ENCODE measurements around the gene CYRIA.

CYRIA gene

DNA sequence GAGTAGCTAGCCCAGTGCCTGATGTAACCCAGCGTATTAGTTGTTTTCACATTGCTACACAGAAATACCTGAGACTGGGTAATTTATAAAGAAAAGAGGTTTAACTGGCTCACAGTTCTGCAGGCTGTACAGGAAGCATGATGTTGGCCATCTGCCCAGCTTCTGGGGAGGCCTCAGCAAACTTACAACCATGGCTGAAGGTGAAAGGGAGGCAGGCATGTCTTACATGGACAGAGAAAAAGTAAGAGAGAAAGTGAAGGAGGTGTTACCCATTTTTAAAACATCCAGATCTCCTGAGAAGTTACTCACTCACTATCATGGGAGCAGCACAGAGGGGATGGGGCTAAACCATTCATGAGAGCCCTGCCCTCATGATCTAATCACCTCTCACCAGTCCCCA is 6.1 kb upstream of the CYRIA start:
- DNase-seq (ENCODE audit: low read depth in 1 of 2, low spot score in 1 of 2), result no peak

DNA sequence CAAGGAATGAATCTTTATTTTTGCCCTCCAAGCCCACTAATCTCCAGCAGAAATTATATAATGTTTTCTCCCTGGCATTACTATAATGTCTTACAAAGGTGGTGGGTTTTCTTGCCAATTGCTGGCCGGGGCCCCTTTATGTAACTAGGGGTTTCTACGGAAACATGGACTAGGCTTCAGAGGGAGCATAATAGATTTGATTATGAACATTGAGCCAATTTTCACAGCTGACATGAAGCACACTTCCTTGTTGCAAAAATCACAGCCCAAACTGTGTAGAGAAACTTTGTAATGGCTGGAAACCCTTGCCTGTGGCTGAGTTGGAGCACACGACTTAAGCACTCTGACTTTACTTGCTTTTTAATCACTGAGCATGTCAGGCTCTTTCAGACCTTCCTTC is 3.8 kb upstream of the CYRIA start:
- no peak for DNase-seq (ENCODE audit: low read depth in 1 of 2, low spot score in 1 of 2)

DNA sequence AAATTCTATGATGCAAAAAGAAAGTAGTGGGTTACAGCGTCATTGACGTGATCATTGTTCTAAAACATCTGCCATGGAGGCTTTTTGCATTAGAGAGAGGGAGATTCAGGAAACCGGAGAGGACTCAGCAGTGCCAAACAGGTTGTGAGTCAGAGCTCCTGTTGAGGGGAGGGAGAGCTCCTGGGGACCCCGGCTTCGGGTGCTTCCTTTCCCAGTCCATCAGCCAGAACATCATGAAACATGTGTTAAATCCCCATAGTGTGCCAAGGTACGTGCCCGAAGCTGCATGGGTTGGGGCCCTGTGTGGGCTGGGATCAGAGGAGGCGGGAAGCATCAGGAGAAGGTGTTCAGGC is 791 bp upstream of the CYRIA start:
- no peak for DNase-seq (ENCODE audit: low read depth in 1 of 2, low spot score in 1 of 2)

DNA sequence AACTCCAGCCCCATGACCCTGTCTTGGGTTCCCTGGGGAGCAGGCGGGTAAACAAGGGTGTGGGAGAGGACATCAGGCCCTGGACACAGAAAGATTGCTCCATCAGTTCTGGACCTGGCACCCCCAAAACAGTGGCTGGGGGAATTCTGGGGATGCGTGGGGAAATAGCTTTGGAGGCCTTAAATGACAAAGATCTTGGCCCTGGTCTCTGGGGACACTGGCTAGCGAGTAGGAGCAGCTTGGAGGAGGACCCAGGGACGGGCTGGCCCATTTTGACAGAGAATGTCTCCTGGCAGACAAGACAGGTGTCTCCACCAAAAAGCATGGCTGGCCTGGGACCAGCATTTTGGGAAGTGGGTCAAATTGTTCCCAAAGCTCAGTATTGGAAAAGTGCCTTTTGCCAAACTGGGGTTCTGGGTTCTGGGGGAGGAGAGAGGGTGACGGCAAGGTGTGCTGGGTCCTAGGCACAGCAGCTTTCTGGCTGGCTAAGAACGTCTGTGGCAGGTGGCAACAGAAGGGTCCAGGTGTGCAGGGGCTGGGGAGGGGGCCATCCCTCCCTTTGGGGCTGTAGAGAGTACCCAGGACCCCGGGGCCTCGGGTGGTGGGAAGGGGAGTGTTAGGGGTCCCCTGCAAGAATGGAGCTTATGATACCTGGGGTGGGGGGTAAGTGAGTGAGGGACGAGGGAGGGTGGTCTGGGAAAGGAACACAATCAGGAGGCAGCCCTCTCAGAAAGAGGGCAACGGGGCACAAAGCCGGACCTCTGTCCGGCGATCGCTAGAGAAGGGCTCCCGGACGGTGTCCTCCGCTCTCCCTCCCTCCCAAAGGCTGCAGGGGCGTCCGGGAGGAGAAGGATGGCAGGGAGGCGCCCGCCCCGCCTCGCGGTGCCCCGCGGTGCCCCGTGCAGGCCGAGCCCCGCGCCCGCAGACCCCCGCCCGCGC is 556 bp downstream of the CYRIA start:
- no peak for DNase-seq (ENCODE audit: low read depth in 1 of 2, low spot score in 1 of 2)

DNA sequence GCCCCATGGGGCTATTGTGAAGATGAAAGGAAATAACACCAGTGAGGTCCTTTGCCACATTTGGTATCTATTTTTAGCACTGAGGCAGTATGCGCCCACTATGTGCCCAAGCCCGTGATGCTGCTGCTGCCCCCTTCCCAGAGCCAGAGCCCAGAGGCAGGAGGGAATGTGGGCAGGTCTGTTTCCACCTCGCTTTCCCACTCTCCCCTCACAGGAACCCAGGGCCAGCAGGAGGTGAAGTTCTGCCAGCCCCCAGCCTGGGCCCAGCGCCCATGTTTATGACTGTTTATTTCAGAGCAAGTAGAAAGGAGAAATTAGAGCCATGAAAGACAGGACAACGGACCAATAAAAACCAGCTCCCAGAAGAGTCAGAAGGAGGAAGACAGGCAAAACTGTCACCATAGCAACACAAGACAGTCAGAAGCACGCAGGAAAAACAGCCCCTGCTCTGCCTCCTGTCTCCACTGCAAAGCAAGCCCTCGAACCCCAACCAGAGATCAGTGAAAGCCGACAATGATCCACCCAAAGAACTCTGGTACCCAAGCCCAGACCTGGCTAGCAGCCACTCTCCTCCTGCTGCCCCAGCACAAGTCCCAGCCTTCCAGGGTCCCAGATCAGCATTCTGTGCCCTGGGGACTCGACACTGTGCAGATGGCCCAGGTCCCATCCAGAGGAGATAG is 1.4 kb downstream of the CYRIA start:
- DNase-seq (ENCODE audit: low read depth in 1 of 2, low spot score in 1 of 2), result no peak

DNA sequence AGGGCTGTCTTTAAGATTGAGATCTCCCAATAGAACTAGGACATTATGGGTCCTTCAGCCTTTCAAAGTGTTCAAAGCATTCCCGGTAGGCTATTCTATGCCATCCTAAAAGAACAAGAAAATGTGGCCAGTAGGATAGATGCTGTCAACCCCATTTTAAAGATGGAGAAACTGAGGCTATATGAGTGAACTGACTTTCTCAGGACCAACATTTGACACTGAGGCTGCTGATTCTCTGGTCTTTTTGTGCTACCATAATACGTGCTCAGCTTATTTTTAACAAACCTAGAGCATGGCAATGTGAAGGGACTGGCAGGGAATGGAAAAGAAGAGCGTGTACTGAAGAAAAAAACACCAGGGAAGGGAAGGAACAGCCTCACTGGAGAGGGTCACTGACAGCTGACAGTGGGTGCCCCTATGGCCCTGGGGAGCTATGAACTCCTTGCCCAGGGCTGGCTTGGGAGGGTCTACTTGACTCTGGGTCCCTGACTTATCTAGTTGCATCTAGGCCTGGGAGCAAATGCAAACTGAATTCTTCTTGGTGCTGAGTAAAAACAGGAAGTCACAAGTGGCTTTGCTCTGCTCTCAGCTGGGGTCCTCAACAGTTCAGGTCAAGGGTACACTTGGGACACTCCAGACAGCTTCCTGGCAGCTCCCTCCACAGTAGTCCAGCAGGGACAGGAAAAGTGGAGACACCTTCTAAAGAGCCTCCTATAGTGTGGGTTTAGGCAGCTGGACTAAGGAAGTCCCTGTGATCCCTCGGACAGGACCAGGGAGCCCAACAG is 2.3 kb downstream of the CYRIA start:
- no peak for DNase-seq (ENCODE audit: low read depth in 1 of 2, low spot score in 1 of 2)

DNA sequence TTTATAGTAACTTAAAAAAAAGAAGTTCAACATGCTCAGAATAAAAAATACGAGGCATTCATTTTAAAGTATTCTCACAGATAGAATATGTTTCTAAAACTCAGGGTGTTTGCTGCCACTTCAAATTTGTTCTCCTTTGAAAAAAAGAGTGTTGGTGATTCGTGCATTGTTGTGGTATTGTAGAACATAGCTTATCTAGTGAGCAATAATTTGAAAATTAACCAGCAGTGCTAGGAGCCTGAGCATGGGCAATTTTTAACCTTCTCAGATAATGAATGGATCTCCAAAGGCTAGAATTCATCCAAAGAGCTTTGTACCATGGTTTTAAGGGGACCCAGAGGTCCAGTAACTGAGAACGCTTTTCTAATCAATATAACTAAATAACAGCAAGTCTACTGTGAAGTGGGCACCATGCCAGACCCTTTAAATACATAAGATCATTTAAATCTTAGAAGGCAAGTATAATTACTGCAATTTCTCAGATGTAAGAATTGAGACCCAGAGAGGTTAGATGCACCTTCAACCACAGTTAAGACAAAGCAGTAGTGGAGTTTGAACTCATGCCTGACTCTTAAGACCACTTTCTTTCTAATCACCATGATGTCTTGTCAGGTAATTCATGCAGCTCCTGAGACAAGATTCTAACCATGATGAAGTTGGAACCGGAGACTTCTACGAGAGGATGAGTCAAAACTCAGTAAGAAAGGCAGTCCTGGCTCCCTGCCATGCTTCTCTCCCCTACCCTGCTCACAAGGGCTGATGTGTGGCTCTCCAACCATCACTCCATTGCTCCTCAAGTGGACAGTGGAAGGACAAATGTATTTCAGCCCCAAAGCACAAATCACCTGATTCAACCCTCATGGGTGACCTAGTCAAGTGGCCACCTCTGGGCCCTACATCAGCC is 3.4 kb downstream of the CYRIA start:
- no peak for DNase-seq (ENCODE audit: low read depth in 1 of 2, low spot score in 1 of 2)

DNA sequence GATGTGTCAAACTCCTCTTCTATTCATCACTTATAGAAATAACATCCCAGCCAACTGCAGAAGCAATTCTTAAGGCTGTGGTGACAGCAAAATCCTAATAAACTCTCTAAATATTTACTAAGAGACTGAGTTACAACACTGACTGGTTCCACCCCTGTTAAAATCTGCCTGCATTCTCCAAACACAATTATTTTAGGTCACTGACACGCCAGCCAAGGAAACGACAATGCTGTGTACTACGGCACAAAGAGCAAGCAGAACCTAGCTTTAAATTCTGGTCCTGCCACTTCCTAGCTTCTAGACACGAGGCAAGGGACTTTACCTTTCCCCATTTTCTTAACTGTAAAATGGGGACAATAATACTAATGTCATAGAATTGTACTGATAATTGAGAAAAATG is 4.1 kb downstream of the CYRIA start:
- DNase-seq (ENCODE audit: low read depth in 1 of 2, low spot score in 1 of 2), result no peak

DNA sequence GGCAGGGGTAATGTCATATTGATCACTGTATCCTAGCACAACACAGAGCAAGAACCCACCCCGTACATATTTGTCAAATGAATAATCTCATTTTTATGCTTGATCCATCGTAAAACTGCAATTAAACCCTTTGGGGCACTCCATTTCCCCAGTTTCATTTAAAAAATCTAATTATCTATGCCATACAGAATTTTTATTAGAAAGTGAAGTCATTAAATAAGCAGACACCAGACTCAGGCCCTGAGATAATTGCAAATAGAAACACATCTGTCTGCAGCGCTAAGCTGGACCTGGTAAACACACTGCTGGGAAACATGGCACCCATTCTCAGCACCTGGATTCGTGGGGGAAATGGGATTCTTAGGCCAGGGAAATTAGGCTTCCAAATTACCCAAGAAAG is 5.1 kb downstream of the CYRIA start:
- DNase-seq (ENCODE audit: low read depth in 1 of 2, low spot score in 1 of 2), result no peak

DNA sequence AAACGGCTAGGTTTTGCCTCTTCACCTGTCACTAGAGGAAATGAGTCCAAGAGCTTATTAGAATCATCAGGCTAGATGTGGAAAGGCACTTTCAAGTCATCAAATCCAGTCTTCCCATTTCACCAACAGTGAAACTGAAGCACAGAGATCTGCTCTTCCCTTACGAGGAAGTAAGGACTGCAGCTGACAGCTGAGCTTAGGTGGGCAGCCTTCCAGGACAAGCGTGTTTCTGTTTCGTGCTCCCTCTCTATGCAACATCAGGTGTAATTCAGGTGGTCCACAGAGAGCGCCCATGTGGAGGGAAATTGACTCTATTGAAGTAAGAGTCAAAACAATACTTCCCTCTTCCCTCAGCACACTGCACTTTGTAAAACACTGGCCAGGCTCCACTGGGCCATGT is 5.5 kb downstream of the CYRIA start:
- DNase-seq (ENCODE audit: low read depth in 1 of 2, low spot score in 1 of 2), result no peak

DNA sequence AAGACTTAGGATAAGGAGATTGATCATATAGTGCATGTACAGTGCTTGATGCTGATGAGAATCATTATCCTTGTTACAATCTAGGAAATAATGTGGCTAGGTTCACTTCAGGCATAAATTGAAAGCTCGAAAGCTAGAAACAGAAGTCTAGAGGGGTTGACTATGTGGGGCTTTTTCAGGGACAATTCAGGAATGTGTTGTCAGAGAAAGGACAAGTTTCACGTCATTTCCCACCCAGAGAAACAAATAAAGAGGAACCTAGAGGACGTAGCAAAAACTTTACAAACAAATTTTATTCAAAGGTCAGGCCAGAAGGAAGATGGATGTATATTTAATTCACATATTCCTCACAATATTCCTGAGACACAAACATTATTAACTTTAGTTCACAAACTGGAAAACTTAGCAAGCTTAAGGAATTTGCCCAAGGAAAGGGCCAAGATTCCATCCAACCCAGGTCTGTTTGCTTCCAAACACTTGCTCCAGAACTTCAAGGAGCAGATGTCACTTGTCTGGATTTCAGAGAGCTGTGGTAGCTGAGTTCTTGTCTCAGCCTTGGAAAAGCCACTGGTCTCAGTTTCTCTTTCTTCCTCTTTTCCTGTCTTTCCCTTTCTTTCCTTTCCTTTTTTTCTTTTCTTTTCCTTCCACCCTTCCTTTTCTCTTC is 7.4 kb downstream of the CYRIA start:
- DNase-seq (ENCODE audit: low read depth in 1 of 2, low spot score in 1 of 2), result no peak

DNA sequence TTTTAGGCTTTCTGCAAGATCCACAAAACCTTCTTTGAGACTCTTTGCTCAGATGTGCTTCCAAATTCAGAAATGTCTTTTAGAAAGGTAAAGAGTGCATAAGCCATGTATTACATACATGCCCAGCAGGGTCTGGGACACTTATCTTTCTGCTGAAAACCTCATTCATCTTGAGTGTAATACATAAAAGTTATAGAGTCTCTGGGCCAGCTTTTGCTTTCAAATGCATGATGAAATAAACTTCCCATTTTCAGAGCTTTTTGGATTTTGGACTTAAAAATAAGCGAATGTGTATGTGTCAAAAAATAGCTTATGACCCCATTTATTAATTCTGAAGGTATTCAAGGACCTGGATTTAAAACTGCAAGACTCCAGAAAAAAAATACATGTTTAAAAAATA is 8.0 kb downstream of the CYRIA start:
- no peak for DNase-seq (ENCODE audit: low read depth in 1 of 2, low spot score in 1 of 2)

DNA sequence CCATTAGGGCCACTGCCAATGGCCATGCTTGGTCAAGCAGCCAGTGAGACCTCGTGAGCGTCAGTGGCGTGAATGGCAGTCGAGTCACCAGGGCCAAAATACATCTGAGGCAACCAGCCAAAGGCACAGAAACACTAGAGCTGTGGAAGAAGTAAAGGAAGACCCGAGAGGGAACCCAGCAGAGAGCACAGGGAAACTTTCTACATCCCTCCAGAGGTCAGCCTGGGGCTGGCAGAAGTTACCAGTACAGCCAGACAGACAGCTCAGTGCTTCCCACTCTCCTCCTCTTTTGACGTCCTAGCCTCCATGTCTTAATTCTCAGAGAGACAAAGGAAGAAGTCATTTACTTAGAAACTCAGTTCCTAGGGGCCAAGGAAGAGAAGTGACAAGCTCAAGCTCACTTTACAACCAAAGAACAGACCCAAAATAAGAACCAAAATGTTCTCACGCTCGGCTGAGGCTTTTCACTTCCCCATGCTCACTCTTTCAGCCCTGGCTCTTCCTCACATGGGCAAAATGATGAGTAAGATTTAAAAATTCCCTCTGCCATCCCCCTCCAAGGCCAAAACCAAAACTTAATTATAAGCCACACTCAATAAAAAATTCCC is 8.7 kb downstream of the CYRIA start:
- DNase-seq (ENCODE audit: low read depth in 1 of 2, low spot score in 1 of 2), result no peak

DNA sequence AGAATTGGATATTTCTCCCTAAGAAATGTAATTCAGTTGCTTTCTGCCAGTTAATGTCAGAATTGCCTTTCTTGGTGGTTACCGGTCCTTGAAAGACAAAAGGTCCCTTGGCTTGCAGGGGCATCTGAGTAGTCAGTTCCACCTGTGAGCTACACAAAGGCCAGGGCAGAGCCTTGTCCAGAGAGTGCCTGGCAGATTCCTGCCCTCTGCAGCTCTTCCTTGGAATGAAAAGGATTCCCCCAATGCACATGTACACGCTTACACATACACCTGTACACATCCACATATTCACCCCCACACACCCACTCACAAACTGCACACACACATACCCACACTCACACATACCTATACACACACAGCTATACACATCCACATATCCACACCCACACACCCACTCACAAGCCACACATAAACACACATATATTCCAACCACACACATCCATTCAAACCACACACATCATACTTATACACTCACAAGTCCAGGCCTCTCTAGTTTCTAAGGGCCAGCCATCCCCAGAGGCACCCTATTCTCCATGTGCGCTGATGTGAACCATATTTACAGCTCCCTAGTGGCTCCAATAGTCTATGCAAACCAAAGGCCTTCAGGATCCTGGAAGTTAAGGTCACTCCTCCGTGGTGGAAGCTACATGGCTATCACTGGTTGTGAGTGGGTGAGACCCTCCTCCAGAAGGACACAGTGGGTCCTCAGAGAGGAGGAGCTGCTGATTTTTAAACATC is 9.6 kb downstream of the CYRIA start:
- DNase-seq (ENCODE audit: low read depth in 1 of 2, low spot score in 1 of 2), result no peak

DNA sequence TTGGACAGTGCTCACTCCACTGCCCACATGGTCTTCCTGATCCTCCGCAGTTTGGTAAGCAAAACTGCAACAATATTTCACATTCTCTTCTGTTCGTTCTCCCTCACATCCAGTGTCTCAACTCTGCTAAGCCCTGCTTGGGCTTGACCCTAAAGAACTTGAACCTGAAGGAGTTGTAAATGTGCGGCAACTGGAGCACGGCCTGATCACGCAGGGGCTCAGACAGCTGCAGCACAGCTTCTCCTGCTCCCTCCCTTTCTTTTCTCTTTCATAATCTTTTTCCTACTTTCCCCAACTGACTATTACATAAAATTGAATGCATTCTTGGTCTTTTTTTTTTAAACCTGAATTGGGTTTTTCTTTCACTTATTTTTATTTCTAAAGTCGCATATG is 10.2 kb downstream of the CYRIA start:
- no peak for DNase-seq (ENCODE audit: low read depth in 1 of 2, low spot score in 1 of 2)

DNA sequence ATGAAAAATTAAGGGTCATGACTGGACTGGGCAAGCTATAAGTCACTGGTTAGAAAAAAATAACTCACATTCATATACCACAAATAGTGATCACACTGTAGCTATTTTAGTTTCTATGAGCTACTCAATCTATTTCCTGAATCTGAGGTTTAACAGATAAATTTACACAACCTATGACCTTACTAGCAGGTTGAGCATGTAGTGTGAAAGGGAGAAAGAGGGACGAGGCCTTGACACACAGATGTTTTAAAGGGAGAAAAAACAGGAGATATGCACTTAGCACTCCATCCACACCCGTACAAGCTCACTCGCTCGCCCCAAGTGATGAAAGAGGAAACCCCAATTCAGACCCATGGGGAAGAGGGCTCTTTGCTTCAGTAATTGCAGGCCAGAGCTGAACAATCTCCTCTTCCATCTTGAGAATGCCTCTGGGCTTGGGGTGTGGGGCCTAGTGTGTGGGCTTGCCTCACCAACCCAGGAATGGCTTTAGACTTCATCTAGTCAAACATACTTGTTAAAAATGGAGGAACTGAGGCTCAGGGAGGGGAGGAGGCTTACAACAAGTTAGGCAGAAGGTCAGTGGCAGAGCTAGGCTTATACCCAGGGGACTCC is 10.7 kb downstream of the CYRIA start:
- no peak for DNase-seq (ENCODE audit: low read depth in 1 of 2, low spot score in 1 of 2)

DNA sequence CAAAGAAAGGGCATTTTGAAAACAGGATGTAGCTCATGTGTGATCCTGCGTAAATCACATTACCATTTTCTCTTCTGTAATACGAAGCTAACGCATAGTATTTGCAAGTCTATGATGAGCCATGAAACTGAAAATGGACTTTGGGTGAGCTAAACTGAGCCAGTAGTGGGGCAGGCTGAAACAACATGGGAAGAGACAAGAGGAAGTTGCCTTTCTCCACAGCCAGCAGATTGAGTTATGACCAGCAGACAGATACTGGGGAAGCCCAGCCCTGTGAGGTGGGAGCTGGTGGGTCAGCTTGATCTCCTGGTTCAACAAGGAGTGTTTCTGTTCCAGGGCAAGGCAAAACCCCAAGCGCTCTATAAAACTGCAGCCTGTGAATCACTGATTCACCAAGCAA is 11.8 kb downstream of the CYRIA start:
- DNase-seq (ENCODE audit: low read depth in 1 of 2, low spot score in 1 of 2), result no peak

DNA sequence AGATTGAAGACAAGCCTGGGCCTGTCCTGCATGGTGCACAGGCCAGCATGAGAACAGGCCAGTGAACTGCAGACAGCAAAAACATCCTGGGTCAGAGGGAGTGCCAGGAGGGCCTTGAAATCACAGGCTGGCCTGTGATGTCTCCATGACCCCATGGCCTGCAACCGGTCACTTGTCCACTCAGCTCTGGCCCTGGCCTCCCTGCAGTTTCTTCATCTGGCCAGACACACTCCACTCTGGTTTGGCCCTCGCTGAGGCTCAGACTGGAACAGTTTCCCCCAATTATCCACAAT is 12.6 kb downstream of the CYRIA start:
- DNase-seq (ENCODE audit: low read depth in 1 of 2, low spot score in 1 of 2), result no peak

Measured in activated CD4-positive, alpha-beta T cell treated with anti-CD3 and anti-CD28 coated beads, Interleukin-2, amount 50 U/mL, for 24 hours (primary cell).